Ectodermal cell (in vitro differentiated cells): ENCODE results near the gene ZNF69.
"Not testable (repeated sequence)": the region's sequence is repeated elsewhere in the genome, so short reads cannot be mapped to it uniquely, and the experiment has no call there.

ENCODE experiments used
- H3K27ac ChIP-seq: 2 replicates; pipeline ENCODE4 v1.7.0; 2013; ENCODE audit warnings: mild to moderate bottlenecking, low read depth, low read length; ENCODE audit not compliant: insufficient read depth, poor library complexity, severe bottlenecking
- H3K27me3 ChIP-seq: 2 replicates; pipeline ENCODE4 v1.7.0; 2013; ENCODE audit warnings: mild to moderate bottlenecking, low read length; ENCODE audit not compliant: insufficient read depth, control insufficient read depth, poor library complexity, severe bottlenecking
- H3K36me3 ChIP-seq: one replicate; pipeline ENCODE4 v1.7.0; 2013; ENCODE audit warnings: low read length; ENCODE audit not compliant: control insufficient read depth, insufficient read depth
- H3K4me1 ChIP-seq: one replicate; pipeline ENCODE4 v1.7.0; 2013; ENCODE audit warnings: low read length; ENCODE audit not compliant: control insufficient read depth, insufficient read depth
- H3K4me3 ChIP-seq: 2 replicates; pipeline ENCODE4 v1.7.0; 2013; ENCODE audit warnings: low read depth, low read length, control low read depth; ENCODE audit not compliant: insufficient read depth
- H3K9me3 ChIP-seq: 2 replicates; pipeline ENCODE4 v1.7.0; 2013; ENCODE audit warnings: mild to moderate bottlenecking, low read length, moderate library complexity; ENCODE audit not compliant: control insufficient read depth
- WGBS, 2 experiments: methylation state at CpG; one replicate each; pipeline ENCODE4 v1.1.7; 2013; ENCODE audit warnings: missing lambda C conversion rate in 2 of 2; 5-methylcytosine and 5-hydroxymethylcytosine counted together

ZNF69 gene

GRCh38 chr19:11927227-11927626 is 39.6 kb downstream of the ZNF69 start:
- peaks cover 3% of the 10 kb centered on the region for H3K36me3 ChIP-seq
- no peak overlapping the region for H3K27ac ChIP-seq
- 88 to 94% methylated on average over 2 of the region's 3 CpGs for WGBS, 2 experiments
- H3K4me3 ChIP-seq, result no peak overlapping the region
- H3K27me3 ChIP-seq, result no peaks in the 10 kb centered on the region
- H3K4me1 ChIP-seq, result peaks cover 4% of the 10 kb centered on the region
- H3K9me3 ChIP-seq, result no peaks in the 10 kb centered on the region

- Histone ChIP-seq H3K9me3 (no peaks in the 10 kb centered on the region), H3K4me3 (no peak overlapping the region), H3K27ac (no peak overlapping the region), H3K36me3 (peaks cover 3% of the 10 kb centered on the region), H3K4me1 (no peaks in the 10 kb centered on the region), H3K27me3 (no peaks in the 10 kb centered on the region)
- 83 to 93% methylated on average over 3 of the region's 3 CpGs for WGBS, 2 experiments
These were observed 43.5 kb downstream of the ZNF69 start for GRCh38 chr19:11931051-11931450.

- Histone ChIP-seq H3K27ac (no peak overlapping the region), H3K27me3 (no peaks in the 10 kb centered on the region), H3K36me3 (peaks cover 3% of the 10 kb centered on the region), H3K4me1 (no peaks in the 10 kb centered on the region), H3K9me3 (no peaks in the 10 kb centered on the region), H3K4me3 (no peak overlapping the region)
- WGBS, 2 experiments, result 70 to 83% methylated on average over 3 of the region's 3 CpGs
These were observed 43.9 kb downstream of the ZNF69 start for GRCh38 chr19:11931513-11931912.

- 92 to 96% methylated on average over 2 of the region's 3 CpGs for WGBS, 2 experiments
- H3K4me3 ChIP-seq, H3K36me3 ChIP-seq, H3K4me1 ChIP-seq, H3K27me3 ChIP-seq, H3K27ac ChIP-seq, H3K9me3 ChIP-seq: not testable (repeated sequence)
These were observed 48.2 kb downstream of the ZNF69 start for GRCh38 chr19:11935829-11936228.

GRCh38 chr19:11938383-11938782 is 50.8 kb downstream of the ZNF69 start:
- H3K36me3 ChIP-seq, H3K9me3 ChIP-seq, H3K4me1 ChIP-seq, H3K27me3 ChIP-seq, H3K27ac ChIP-seq, H3K4me3 ChIP-seq: not testable (repeated sequence)
- WGBS, 2 experiments, result 82 to 100% methylated on average over 2 to 3 of the region's 3 CpGs

GRCh38 chr19:11941361-11941887 is 53.8 kb downstream of the ZNF69 start:
- not testable (repeated sequence) for H3K27ac ChIP-seq, H3K4me3 ChIP-seq, H3K27me3 ChIP-seq, H3K9me3 ChIP-seq, H3K4me1 ChIP-seq
- WGBS, 2 experiments, result 97 to 98% methylated on average over 28 to 29 of the region's 29 CpGs
- peaks cover 12% of the 10 kb centered on the region for H3K36me3 ChIP-seq

GRCh38 chr19:11942008-11942842 is 54.6 kb downstream of the ZNF69 start:
- Histone ChIP-seq H3K27ac (no peak overlapping the region), H3K9me3 (peaks cover 3% of the 10 kb centered on the region), H3K36me3 (peaks cover 15% of the 10 kb centered on the region), H3K4me1 (no peaks in the 10 kb centered on the region), H3K27me3 (no peaks in the 10 kb centered on the region), H3K4me3 (no peak overlapping the region)
- 94 to 96% methylated on average over 10 of the region's 10 CpGs for WGBS, 2 experiments

GRCh38 chr19:11942843-11943108 is 55.2 kb downstream of the ZNF69 start:
- H3K36me3 ChIP-seq, result peaks cover 20% of the 10 kb centered on the region
- H3K9me3 ChIP-seq, result peaks cover under 1% of the 10 kb centered on the region
- H3K27ac ChIP-seq, result no peak overlapping the region
- no peak overlapping the region for H3K4me3 ChIP-seq
- no peaks in the 10 kb centered on the region for H3K4me1 ChIP-seq
- H3K27me3 ChIP-seq, result no peaks in the 10 kb centered on the region

GRCh38 chr19:11944656-11945055 is 57.1 kb downstream of the ZNF69 start:
- Histone ChIP-seq H3K4me1 (no peaks in the 10 kb centered on the region), H3K9me3 (peaks cover 15% of the 10 kb centered on the region), H3K4me3 (no peak overlapping the region), H3K27ac (no peak overlapping the region), H3K36me3 (peaks cover 39% of the 10 kb centered on the region), H3K27me3 (no peaks in the 10 kb centered on the region)
- 97% methylated on average over 4 of the region's 4 CpGs for WGBS, 2 experiments

- no peak overlapping the region for H3K27ac ChIP-seq
- H3K27me3 ChIP-seq, result no peaks in the 10 kb centered on the region
- no peak overlapping the region for H3K4me3 ChIP-seq
- peaks cover 55% of the 10 kb centered on the region for H3K36me3 ChIP-seq
- peaks cover 23% of the 10 kb centered on the region for H3K9me3 ChIP-seq
- H3K4me1 ChIP-seq, result no peaks in the 10 kb centered on the region
- WGBS, 2 experiments, result 67 to 92% methylated on average over 2 of the region's 3 CpGs
These were observed 61.1 kb downstream of the ZNF69 start for GRCh38 chr19:11948646-11949045.
